Progenitor cell of endocrine pancreas (in vitro differentiated cells): ENCODE data around the gene PAX5. TPM values are rescaled to one million over a fixed set of nuclear protein-coding genes. Genes with fewer than 3 reads are reported as not detected.

ENCODE experiments used
- DNase-seq: peaks from one replicate; pipeline ENCODE4 v3.0.0; 2021; ENCODE audit warnings: low spot score; ENCODE audit not compliant: unreplicated experiment
- H3K27ac Mint-ChIP-seq: 2 replicates; pipeline ENCODE4 v1.8.0; 2021; ENCODE audit warnings: mild to moderate bottlenecking, moderate library complexity, mixed read lengths
- H3K27me3 Mint-ChIP-seq: 2 replicates; pipeline ENCODE4 v1.8.0; 2021; ENCODE audit warnings: mixed read lengths
- H3K36me3 Mint-ChIP-seq: 2 replicates; pipeline ENCODE4 v1.8.0; 2022; ENCODE audit warnings: mixed read lengths; ENCODE audit not compliant: insufficient read depth
- H3K4me1 Mint-ChIP-seq: 2 replicates; pipeline ENCODE4 v1.8.0; 2021; ENCODE audit warnings: low read depth, mixed read lengths
- H3K4me3 Mint-ChIP-seq: 2 replicates; pipeline ENCODE4 v1.8.0; 2021; ENCODE audit warnings: low read depth, mild to moderate bottlenecking, moderate library complexity, mixed read lengths
- H3K9me3 Mint-ChIP-seq: 2 replicates; pipeline ENCODE4 v1.8.0; 2021; ENCODE audit warnings: low read depth, mixed read lengths
- total RNA-seq: library from RNA; stranded (reverse); gene quantifications from 2 replicates; pipeline ENCODE4 v1.2.1, GENCODE V29; 2021
- TF ChIP-seq, protein P1 (sequence below): fragments of 200-600 bp; sonication (generic); IDR thresholded peaks from one replicate; pipeline ENCODE4 v1.5.0; 2021; ENCODE audit warnings: antibody characterized with exemption, mild to moderate bottlenecking; ENCODE audit not compliant: unreplicated experiment

Gene PAX5
- total RNA-seq, 1 donor from 2014 or later: not detected

GRCh38 chr9:36803961-36804360, 230.1 kb downstream of the PAX5 start:
- TF ChIP-seq, protein P1, sequence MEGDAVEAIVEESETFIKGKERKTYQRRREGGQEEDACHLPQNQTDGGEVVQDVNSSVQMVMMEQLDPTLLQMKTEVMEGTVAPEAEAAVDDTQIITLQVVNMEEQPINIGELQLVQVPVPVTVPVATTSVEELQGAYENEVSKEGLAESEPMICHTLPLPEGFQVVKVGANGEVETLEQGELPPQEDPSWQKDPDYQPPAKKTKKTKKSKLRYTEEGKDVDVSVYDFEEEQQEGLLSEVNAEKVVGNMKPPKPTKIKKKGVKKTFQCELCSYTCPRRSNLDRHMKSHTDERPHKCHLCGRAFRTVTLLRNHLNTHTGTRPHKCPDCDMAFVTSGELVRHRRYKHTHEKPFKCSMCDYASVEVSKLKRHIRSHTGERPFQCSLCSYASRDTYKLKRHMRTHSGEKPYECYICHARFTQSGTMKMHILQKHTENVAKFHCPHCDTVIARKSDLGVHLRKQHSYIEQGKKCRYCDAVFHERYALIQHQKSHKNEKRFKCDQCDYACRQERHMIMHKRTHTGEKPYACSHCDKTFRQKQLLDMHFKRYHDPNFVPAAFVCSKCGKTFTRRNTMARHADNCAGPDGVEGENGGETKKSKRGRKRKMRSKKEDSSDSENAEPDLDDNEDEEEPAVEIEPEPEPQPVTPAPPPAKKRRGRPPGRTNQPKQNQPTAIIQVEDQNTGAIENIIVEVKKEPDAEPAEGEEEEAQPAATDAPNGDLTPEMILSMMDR: no peak
- Mint-ChIP-seq H3K36me3 (no peaks in the 10 kb centered on the region), H3K4me3 (no peak overlapping the region), H3K27me3 (peaks cover 37% of the 10 kb centered on the region), H3K9me3 (no peaks in the 10 kb centered on the region), H3K4me1 (no peaks in the 10 kb centered on the region), H3K27ac (no peak overlapping the region)
- no peak for DNase-seq

DNA sequence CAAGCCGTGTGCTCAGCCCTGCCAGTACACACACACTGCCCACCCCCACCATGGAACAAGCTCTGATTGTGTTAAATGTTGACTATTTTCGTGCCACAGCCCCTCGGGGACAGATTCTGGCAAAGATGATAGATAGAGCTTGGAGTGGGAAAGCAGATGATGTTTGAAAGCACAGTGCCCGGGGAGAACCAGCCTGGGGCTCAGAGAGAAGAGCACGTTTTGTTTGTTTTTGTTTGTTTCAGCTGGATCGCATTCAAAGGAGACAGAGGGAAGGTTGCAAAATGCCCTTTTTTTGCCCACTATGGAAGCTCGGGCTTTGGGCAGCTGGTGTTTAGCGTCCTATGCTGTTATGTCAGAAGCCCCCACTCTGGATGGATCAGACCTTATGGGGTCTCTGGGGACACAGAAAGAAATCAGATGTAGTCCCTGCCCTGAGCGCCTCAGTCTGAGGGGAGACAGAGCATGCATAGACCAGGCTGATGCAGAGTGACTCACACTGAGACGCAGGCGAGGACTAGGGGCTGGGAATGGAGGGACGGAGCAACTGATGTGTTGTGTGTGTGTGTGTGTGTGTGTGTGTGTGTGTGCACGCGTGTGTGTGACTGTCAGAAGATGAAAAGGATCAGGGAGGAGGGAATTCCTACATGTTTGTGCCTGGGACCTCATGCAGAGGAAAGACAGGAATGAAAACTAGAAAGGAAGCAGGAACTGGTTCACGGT, 231.7 kb downstream of the PAX5 start:
- DNase-seq: no peak

DNA sequence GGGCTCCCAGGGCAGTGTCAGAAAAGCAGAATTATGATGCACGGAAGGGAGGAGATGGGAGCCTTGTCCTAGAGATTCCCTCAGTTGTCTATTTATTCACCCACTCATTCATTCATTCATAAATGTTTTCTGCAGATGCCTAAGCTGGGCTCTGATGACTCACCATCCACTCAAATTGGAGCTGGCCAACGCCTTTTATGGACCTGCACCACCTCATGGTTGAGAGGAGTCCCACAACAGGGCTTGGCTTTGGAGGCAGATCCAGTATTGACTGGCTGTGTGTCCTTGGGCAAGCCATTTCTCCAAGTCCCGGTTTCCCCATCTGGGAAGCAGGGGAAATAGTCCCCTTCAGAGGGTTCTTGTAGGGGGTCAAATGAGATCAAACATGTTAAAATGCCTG, 233.6 kb downstream of the PAX5 start:
- no peak for DNase-seq
- Mint-ChIP-seq H3K4me3 (no peak overlapping the region), H3K27ac (no peak overlapping the region), H3K36me3 (no peaks in the 10 kb centered on the region), H3K27me3 (peaks cover 51% of the 10 kb centered on the region), H3K9me3 (no peaks in the 10 kb centered on the region), H3K4me1 (no peaks in the 10 kb centered on the region)
- TF ChIP-seq, protein P1: no peak

More for the DNA sequence above, 231.7 kb downstream of the PAX5 start:
- TF ChIP-seq, protein P1: no peak
- no peaks in the 10 kb centered on the region for H3K36me3 Mint-ChIP-seq
- no peak overlapping the region for H3K4me3 Mint-ChIP-seq
- no peaks in the 10 kb centered on the region for H3K4me1 Mint-ChIP-seq
- no peaks in the 10 kb centered on the region for H3K9me3 Mint-ChIP-seq
- peaks cover 46% of the 10 kb centered on the region for H3K27me3 Mint-ChIP-seq
- no peak overlapping the region for H3K27ac Mint-ChIP-seq

DNA sequence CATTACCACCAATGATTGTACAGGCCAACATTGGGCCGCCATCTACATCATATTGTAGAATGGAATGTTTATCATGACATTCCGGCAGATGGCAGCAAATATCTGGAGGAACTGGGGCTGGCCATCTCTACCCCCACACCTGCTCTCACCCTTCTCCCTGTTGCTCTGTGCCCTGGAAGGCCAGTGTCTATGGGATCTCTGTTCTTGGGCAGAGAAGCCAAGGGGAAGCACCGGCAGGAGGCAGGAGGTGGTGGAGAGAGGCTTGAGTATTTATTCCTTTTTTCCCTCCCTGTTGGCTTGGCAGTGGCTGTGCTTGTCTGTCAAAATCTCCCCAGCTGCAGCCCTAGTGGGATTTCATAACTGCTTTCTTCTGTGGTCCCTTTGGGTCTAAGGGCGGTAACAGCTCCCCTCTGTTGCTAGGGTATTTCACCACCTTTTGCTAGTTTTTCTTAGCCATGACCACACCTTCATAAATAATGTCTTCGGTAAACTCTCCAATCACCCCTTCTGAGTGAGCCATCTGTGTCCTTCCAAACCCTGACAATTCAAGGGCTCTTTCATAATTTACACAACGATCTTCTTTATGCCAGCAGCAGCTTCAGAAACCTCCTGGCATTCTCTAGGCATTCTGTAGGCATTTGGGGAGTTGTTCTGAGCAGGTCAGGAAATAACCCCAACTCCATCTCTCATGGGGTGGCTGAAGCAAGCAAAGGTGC, 235.6 kb downstream of the PAX5 start:
- peaks cover 48% of the 10 kb centered on the region for H3K27me3 Mint-ChIP-seq
- no peaks in the 10 kb centered on the region for H3K4me1 Mint-ChIP-seq
- no peak overlapping the region for H3K4me3 Mint-ChIP-seq
- H3K9me3 Mint-ChIP-seq: no peaks in the 10 kb centered on the region
- no peak overlapping the region for H3K27ac Mint-ChIP-seq
- TF ChIP-seq, protein P1: no peak
- no peaks in the 10 kb centered on the region for H3K36me3 Mint-ChIP-seq
- no peak for DNase-seq

DNA sequence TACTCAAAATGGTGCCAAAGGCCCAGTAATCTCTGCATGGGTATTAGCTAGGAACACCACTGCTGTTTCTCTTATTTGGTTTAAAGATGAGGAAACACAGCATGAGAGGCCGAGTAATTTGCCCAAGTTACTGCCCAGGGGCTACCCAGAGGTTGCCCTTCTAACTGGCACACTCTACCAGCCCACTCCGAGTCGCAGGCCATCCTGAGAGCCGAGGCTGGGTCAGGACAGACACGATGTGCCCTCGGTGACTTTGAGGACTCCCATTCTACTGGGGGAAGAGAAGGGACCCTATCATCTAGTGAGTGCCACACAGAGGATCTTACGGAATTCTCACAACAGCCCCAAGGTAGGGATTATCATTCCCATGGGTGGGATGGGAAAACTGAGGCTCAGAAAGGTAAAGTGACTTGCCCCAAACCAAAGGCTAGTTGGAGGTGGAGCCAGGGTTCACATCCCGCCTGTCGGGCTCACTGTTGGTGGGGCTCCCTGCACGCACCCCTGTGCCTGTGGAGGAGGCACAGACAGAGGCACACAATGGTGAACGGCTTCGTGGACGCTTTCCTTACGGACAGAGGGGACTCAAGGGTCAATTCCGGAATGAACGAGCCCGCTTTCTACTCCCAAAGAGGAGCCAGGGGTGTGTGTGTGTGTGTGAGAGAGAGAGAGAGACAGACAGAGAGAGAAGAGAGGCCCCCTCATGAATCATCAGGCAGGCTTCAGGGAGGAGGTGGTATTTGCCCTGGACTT, 236.4 kb downstream of the PAX5 start:
- Mint-ChIP-seq H3K27me3 (peaks cover 42% of the 10 kb centered on the region), H3K4me1 (no peaks in the 10 kb centered on the region), H3K4me3 (no peak overlapping the region), H3K36me3 (no peaks in the 10 kb centered on the region), H3K27ac (no peak overlapping the region), H3K9me3 (peaks cover 5% of the 10 kb centered on the region)
- no peak for DNase-seq
- TF ChIP-seq, protein P1: no peak
